G401.6 (cell line): Measurements from ENCODE around the gene ZYG11B.
"Not testable (repeated sequence)": the region's sequence is repeated elsewhere in the genome, so short reads cannot be mapped to it uniquely, and the experiment has no call there.

Experiments
- FAIRE-seq: peaks from 2 replicates; lab custom pipeline; 2012; peaks lifted over from hg19 to GRCh38; lab: Jason Lieb, UNC

ZYG11B gene

DNA sequence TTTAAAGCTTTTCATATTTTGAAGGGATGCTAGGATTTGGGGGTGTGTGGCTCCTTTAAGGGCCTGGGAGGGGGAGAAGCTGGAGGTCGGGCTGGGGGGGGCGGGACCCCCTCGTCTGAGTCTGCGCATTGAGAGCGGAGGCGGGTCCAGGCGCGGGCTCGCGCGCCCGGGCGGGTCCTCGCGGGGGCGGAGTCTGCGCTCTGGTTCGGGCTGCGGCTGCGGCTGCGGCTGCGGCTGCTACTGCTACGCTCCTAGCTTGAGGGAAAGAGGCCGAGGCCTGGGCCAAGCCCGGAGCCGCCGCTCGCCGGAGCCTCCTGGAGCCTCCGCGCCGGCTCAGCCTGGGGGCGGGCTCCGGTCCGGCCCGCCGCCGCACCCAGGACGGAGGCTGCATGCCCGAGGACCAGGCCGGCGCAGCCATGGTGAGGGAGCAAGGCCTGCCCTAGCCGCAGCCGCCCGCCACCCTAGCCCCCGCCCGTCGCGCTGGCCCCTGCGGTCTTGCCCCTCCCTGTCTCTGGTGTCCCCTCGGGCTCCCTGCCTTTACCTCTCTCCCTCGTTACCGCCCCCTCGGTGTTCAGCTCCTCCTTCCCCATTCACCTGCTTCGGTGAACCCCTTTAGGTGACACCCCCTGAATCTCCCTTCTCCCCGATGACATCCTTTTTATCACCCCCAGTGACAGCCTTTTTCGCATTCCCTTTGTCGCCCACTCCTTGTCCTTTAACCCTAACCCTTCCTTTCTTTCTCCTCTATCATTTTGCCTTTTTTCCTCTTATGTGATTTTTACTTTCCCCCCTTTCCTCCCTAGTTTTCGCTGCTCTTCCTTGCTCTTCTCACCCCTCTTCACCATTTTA lies at the start of gene ZYG11B:
ZYG11B (plus strand) TSS at position 189 of the 849 bp plus-strand sequence; CDS start at position 390, 201 bp downstream.
- no peak for FAIRE-seq

DNA sequence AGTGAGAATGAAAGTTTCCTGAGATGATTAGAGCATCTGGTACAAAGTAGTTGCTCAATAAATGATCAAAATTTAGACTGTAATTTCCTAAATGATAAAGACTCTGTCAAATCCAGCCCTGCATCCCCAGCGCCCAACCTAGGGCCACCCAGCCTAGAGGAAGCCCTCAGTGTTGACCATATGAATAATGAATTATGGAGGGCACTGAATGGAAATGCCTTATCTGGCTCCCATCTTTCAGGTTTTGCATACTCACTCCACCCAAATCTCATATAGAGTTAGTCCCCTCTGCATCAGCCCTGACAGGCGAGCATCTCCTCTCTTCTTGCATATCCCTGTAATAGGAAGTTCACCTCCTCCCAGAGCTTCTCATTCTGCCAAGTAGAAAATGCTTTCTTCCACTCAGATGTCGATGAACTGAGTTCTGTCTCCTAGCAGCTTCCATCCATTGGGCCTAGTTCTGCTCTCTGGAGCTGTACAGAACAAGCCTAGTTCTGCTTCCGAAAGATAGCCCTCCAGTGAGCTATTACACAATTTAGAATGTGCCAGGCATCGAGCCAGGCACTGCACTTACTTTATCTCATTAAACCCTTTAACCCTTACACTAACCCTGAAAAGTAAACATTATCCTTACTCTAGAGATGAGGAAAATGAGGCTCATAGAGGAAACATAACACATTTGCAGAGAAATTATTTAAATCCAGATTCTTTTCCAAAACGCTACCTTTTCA lies 49.0 kb upstream of the ZYG11B start:
- no peak for FAIRE-seq

DNA sequence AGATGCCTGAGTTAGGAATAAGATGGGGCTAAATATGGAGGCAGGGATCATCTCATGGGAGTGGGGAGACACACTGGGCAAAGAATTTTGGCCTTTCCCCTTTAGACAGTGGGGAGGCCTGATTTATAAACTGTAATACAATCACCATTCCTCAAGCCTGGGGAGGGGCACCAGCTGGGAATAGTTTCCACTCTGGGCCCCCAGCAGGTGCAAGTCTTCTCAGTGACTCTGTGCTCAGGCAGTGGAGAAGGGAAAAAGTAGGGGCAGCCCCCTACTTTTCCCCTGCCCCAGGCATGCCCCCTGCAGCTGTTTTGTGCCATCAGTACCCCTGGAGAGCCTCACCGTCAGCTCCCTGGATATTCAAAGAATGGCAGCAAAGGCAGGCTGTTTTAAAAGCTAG lies 47.2 kb upstream of the ZYG11B start:
- FAIRE-seq, result no peak

DNA sequence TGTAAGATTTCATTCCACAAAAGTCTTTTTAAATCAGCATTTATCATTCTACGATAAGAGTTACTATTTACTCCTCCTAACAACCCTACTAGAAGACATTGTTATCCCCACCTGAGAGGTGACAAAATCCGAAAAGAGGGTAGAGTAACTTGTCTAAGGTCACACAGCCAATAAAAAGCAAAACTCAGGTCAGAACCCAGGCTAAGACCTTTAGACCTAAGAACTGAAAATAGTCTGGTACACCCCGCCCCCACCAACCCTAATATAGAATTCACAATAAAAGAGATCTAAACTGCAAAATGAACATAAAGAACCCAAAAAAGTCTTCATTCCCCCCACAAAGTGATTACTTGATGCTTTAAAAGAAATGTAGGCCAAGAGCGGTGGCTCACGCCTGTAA lies 46.8 kb upstream of the ZYG11B start:
- no peak for FAIRE-seq

DNA sequence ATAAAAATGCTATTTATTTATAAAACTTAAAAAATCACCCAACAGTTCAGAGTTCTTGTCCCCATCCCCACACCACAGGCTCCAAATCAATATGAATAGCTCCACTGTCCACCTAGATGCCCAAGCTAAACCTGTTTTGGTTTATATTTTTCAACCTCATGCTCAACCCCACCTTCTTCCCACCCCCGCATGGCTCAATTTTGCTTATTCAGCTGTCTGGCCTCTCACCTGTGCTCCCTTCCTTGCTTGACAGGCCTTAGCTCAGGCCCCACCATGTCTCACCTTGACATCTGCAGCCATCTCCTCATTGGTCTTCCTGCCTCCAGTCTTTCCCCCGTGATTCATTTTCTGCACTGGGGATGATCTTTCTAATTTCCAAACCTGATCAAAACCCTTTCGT lies 45.9 kb upstream of the ZYG11B start:
- FAIRE-seq, result no peak

DNA sequence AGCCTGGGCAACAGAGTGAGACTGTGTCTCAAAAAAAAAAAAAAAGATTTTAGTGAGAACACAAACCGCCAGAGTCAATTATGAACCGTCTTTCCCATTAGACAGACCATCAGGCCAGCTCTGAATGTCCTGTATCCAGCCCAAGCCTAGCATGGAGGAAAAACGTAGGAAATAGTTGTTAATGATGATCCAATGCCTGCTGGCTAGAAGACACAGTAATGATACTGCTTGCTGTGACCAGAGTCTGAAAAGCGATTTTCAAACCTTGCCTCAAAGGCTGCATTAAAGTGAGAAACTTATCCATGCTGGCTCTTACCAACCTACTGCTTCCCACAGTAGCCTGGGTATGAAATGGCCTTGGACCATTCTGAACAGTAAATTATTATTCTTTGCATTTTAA lies 45.1 kb upstream of the ZYG11B start:
- no peak for FAIRE-seq

DNA sequence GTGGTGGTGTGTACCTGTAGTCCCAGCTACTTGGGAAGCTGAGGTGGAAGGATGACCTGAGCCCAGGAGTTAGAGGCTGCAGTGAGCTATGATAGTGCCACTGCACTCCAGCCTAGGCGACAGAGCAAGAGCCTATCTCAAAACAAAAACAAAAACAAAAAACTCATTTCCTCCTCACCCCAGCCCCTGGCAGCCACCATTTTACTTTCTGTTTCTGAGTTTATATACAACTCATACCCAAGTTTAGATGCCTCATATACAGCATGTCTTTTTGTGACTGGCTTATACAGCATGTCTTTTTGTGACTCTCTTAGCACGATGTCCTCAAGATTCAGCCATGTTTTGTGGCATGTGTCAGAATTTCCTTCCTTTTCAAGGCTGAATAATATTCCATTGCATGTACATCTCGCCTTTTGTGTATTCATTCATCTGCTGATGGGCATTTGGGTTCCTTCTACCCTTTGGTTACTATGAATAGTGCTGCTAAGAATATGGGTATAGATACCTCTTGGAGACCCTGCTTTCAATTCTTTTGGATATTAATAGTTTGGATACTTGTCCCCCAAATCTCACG lies 42.8 kb upstream of the ZYG11B start:
- FAIRE-seq, result no peak

DNA sequence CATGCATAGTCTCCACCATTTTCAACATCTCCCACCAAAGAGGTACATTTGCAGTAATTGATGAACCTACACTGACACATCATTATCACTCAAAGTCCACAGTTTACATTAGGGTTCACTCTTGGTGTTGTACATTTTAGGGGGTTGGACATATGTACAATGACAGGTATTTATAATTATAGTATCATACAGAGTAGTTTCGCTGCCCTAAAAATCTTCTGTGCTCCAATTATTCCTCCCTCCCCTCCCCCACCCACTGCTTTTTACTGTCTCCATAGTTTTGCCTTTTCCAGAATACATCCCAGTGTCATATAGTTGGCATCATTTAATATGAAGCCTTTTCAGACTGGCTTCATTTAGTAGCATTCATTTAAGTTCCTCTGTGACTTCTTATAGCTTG lies 41.7 kb upstream of the ZYG11B start:
- FAIRE-seq, result no peak

DNA sequence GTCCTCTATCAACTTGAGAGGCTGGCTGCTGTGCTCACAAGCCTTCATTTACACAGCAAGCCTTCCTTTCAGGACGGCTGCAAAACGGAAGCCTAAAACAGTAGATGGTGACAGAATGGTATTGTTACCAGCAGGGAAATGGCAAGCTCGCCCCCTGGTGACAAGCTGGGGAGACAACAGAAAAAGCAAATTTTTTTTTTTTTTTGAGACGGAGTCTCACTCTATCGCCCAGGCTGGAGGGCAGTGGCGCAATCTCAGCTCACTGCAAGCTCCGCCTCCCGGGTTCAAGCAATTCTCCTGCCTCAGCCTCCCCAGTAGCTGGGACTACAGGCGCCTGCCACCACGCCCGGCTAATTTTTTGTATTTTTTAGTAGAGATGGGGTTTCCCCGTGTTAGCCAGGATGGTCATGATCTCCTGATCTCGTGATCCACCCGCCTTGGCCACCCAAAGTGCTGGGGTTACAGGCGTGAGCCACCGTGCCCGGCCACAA lies 39.9 kb upstream of the ZYG11B start:
- FAIRE-seq, result peak; percentile 17

DNA sequence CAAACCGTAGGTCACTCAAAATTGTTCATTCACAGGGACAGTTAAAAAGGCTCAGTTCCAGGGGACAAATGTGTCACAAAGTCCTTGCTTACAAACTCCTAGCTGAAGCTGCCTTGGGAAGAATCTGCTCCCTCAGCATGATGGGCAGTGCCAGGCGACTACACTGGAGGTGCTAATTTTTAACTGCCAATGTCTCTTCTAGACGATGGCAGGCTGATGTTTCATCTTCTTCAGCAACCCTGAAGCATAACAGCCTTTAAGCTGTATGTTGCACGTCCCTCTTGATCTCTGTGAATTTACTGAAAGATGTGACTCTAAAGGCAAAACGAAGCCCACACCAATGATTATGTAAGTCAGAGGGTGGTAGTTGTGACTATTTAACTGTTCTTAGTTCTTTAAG lies 39.4 kb upstream of the ZYG11B start:
- no peak for FAIRE-seq

DNA sequence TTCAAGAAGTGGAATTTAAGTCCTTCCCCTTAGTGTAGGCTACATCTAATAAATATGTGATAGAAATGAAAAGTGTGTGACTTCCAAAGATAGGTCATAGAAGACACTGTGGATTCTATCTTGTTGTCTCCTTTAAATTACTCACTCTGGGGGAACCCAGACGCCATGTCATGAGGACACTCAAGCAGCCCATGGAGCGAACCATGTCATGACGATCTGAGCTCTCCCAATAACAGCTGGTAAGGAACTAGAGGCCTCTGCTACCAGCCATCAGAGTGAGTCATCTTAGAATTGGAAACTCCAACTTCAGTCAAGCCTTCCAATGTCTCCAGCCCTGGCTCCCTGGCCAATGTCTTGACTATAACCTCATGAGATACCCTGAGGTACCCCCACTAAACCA lies 34.4 kb upstream of the ZYG11B start:
- FAIRE-seq, result no peak

DNA sequence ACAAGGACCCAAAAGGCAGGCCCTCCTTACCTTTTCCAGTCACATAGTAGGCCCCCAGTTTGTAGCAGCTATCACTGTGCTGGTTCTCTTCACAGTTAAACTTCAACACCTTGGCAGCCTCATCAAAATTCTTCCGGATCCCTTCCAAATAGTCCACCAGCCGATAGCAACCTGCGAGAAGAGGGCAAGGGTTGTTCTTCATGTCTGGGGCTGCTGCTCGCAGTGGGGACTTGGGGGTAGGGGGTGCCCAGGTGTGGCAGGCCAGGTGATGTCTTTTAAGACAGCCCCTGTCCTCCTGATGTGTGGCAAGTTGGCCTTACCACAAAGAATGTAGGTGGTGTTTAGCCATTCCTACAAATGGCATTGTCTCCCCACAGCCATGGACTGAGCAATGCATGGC lies 33.6 kb upstream of the ZYG11B start:
- FAIRE-seq, result no peak

DNA sequence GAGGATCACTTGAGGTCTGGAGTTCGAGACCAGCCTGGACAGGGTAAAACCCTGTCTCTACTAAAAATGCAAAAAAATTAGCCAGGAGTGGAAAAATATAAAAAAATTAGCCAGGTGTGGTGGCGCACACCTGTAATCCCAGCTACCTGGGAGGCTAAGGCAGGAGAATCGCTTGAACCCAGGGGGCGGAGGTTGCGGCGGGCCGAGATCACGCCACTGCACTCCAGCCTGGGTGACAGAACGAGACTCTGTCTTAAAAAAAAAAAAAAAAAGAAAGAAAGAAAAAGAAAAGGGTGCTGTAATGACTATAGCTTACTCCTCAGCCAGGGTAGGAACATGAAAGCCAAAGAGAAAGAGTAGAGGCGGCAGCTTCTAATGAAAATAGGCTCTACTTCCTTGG lies 32.9 kb upstream of the ZYG11B start:
- FAIRE-seq, result not testable (repeated sequence)

DNA sequence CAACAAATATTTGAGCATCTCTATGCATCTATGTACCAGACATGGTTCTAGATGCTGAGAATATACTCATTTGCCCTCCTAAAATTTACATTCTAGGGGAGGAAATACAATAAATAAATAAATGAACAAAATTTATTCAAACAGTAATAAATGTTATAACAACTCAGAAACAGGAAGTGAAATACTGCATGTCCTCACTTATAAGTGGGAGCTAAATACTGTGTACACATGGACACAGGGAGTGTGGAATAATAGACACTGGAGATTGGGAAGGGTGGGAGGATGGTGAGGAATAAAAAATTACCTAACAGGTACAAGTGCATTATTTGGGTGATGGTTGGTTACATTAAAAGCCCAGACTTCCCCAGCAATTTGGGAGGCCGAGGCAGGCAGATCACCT lies 32.4 kb upstream of the ZYG11B start:
- no peak for FAIRE-seq

DNA sequence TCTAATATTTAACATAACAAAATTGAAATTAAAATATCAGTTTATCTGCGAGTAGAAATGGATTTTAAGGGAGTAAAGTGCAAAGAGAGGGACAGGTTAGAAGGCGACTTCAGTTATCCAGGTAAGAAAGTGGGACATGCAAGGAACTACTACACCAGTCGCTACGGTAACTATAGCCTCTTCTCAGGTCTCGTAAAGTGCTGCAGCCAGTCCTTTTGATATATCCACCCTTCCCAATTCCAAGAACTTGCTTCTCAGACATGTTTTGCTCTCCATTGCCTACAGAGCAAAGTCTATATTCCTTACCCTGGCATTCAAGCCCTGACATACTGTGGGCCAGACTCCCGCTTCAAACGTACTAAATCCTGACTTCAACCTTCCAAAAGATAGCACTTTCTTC lies 30.6 kb upstream of the ZYG11B start:
- no peak for FAIRE-seq

DNA sequence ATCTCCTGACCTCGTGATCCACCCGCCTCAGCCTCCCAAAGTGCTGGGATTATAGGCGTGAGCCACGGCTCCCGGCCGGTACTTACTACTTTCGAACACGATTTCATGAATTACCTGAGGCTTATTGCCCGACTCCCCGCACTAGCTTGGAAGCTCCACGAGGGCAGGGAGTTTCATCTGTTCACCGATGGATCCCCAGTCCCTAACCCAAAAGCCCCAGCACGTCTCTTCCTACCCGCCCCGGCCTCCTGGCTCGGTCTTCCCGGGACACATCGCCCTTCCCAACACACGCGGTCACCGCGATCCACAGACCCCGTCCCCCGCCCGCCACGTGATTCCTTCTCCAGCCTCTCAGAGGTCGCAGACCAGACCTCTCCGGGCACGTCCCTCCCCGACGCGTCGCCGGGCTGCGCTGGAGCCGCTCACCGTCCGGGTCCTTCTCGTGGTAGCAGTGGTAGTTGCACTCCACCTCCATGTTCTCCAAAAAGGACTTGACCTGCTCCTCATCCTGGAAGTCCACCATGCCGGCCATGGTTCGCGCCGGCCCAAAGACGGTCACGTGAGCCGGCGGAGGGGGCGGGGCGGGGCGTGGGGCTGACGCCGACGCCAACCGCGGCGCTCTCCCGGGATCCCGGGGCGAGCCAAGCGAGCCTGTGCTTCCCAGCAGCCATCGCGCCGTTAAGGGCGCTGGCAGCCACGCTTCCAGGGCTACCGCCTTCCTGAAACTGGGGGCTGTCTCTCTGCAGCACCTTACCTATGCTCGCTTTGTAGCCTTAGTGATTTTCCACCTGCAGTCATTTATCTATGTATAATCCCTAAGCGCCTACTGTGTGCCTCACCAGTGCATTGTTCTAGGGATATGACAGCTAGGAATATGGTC lies 28.2 kb upstream of the ZYG11B start, which contains the start of gene COA7:
COA7 (minus strand) TSS at position 553 of the 880 bp plus-strand sequence; CDS start at position 532, 21 bp downstream.
- no peak for FAIRE-seq

DNA sequence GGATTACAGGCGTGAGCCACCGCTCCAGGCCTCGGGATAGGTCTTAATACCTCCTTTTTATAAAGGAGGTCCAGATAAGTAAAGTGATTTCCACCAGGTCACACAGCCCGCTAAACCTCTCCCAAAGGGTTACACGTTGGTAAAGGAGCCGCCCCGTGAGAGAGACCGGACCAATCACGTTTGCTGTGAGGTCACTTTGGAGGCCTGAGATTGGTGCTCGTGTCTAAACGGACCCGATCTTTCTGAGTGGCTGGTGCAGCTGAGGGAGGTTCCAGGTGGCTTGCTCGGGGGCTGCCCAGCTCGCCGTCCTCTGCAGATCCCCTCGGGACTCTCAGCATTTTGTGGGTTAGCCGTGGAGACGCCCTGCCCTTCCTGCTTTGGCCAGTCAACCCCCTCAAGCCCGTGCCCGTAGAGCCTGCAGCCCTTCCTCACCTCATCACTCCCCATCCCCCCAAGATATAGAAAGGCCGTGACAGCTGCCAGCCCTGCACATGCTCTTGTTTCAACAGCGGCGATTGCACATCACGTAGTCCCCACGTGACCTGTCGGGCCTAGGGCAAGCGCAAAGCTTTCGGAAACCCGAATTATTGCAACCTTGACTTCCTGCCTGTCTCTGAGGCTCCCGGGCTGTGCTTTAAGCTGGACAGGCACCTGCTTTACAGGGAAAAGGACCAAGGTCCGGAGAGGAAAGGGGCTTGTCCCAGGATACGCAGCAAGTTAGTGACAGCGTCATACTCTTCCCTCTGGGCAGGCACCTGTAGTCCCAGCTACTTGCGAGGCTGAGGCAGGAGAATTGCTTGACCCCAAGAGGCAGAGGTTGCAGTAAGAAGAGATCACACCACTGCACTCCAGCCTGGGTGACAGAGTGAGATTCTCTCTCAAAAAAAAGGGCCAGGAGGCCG lies 23.1 kb upstream of the ZYG11B start:
- FAIRE-seq, result no peak

DNA sequence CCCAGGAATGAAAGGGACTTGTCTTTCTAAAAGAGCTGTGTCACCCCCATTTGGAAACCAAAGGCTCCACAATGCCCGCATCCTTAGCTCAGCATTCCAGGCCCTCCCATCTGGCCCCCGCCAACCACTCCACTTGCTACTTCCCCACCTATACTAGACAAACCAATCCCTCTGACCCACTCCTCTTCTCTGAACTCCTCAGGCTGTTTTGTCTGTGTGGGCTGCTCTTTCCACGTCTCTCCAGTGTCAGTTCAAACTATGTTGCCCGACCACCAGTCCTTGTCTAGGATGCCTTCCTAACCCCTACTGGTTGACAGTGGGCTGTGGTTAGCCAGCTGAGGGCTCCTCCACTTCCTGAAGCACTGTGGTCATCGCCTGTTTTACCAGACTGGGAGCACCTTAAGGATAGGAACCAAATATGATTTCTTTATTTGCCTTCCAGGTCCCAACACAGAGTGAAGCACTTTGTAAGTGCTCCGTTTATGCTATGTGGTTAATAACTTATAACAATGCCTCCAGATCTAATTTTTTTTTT lies 20.1 kb upstream of the ZYG11B start:
- no peak for FAIRE-seq

DNA sequence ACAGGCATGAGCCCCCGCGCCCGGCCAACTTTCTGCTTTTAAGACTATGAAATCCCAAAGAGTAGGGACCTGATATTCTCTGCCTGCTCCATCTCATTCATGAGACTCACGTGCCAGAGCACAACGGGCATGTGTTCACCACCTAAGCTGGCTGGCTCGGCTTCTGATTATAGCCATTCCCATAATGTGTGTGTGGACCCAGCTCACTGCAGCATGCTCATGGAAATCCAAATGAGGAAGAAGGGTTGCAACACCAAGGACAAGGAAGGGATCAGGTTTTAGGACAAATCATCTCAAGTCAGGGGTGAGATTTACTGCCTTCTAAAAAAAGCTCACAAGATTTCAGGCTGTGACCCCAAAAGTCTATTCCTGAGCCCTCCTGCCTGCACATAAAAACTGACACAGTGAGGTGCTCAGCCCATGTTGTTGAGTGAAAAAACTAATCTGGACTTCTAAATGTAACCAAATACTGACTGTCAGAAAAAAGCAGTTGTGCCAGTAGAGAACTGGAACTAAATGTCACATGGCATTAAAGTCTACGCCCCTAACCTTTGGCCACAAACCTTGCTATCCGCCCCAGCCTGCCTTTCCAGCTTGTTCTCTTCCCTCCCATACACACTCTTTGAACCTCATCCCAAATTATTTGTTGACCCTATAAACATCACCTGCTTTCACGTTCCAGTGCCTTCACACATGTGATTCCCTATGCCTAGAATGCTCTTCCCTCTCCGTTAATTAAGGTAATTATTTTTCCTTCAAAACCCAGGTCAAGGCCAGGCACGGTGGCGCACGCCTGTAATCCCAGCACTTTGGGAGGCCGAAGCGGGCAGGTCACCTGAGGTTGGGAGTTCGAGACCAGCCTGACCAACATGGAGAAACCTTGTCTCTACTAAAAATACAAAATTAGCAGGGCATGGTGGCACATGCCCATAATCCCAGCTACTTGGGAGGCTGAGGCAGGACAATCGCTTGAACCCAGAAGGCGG lies 19.0 kb upstream of the ZYG11B start:
- no peak for FAIRE-seq
